Panc1 (cell line): ENCODE results near the gene NACC1.

Experiments
- POLR2AphosphoS5 ChIP-seq: IDR thresholded peaks from 2 replicates; pipeline ENCODE4 v1.6.1; 2012; ENCODE audit warnings: mild to moderate bottlenecking, low read depth, low read length, moderate library complexity
- TCF7L2 ChIP-seq: IDR thresholded peaks from 2 replicates; pipeline ENCODE4 v1.6.1; 2011; ENCODE audit warnings: mild to moderate bottlenecking, low read depth, low read length, inconsistent platforms
- TF ChIP-seq, protein P1 (sequence below): fragments of 450-650 bp; IDR thresholded peaks from 2 replicates; pipeline ENCODE4 v1.5.1; 2017; ENCODE audit warnings: mild to moderate bottlenecking
- TF ChIP-seq, protein P2 (sequence below), 2 experiments: IDR thresholded peaks; 2 replicates each; pipeline ENCODE4 v1.6.1; 2011 to 2012; ENCODE audit warnings: low read depth in 2 of 2, control low read depth in 1 of 2, low read length in 1 of 2, mild to moderate bottlenecking in 1 of 2, moderate library complexity in 1 of 2; ENCODE audit not compliant: insufficient read depth in 1 of 2

DNA sequence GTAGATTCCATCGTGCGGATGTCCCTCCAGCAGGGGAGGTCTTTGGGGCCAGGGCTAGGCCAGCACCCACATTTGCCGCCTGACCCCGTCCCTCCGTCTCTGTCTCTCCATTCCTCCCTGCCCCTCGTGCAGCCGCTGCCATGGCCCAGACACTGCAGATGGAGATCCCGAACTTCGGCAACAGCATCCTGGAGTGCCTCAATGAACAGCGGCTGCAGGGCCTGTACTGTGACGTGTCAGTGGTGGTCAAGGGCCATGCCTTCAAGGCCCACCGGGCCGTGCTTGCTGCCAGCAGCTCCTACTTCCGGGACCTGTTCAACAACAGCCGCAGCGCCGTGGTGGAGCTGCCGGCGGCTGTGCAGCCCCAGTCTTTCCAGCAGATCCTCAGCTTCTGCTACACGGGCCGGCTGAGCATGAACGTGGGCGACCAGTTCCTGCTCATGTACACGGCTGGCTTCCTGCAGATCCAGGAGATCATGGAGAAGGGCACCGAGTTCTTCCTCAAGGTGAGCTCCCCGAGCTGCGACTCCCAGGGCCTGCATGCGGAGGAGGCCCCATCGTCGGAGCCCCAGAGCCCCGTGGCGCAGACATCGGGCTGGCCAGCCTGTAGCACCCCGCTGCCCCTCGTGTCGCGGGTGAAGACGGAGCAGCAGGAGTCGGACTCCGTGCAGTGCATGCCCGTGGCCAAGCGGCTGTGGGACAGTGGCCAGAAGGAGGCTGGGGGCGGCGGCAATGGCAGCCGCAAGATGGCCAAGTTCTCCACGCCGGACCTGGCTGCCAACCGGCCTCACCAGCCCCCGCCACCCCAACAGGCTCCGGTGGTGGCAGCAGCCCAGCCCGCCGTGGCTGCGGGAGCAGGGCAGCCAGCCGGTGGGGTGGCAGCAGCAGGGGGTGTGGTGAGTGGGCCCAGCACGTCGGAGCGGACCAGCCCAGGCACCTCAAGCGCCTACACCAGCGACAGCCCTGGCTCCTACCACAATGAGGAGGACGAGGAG lies 17.3 kb downstream of the NACC1 start:
- TF ChIP-seq, protein P1, sequence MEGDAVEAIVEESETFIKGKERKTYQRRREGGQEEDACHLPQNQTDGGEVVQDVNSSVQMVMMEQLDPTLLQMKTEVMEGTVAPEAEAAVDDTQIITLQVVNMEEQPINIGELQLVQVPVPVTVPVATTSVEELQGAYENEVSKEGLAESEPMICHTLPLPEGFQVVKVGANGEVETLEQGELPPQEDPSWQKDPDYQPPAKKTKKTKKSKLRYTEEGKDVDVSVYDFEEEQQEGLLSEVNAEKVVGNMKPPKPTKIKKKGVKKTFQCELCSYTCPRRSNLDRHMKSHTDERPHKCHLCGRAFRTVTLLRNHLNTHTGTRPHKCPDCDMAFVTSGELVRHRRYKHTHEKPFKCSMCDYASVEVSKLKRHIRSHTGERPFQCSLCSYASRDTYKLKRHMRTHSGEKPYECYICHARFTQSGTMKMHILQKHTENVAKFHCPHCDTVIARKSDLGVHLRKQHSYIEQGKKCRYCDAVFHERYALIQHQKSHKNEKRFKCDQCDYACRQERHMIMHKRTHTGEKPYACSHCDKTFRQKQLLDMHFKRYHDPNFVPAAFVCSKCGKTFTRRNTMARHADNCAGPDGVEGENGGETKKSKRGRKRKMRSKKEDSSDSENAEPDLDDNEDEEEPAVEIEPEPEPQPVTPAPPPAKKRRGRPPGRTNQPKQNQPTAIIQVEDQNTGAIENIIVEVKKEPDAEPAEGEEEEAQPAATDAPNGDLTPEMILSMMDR = no peak
- TF ChIP-seq POLR2AphosphoS5 (no peak), TCF7L2 (no peak)
- TF ChIP-seq, protein P2, sequence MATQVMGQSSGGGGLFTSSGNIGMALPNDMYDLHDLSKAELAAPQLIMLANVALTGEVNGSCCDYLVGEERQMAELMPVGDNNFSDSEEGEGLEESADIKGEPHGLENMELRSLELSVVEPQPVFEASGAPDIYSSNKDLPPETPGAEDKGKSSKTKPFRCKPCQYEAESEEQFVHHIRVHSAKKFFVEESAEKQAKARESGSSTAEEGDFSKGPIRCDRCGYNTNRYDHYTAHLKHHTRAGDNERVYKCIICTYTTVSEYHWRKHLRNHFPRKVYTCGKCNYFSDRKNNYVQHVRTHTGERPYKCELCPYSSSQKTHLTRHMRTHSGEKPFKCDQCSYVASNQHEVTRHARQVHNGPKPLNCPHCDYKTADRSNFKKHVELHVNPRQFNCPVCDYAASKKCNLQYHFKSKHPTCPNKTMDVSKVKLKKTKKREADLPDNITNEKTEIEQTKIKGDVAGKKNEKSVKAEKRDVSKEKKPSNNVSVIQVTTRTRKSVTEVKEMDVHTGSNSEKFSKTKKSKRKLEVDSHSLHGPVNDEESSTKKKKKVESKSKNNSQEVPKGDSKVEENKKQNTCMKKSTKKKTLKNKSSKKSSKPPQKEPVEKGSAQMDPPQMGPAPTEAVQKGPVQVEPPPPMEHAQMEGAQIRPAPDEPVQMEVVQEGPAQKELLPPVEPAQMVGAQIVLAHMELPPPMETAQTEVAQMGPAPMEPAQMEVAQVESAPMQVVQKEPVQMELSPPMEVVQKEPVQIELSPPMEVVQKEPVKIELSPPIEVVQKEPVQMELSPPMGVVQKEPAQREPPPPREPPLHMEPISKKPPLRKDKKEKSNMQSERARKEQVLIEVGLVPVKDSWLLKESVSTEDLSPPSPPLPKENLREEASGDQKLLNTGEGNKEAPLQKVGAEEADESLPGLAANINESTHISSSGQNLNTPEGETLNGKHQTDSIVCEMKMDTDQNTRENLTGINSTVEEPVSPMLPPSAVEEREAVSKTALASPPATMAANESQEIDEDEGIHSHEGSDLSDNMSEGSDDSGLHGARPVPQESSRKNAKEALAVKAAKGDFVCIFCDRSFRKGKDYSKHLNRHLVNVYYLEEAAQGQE (IDR thresholded peaks at IDR 0.05; ENCODE audit: insufficient read depth in 1 of 2, low read depth in 2 of 2, low read length in 1 of 2) = no peak
